Nephron (organoid): ENCODE data around the gene OSBPL5.

Experiments used
- H3K27ac Mint-ChIP-seq, 3 experiments: 2 replicates each; pipeline ENCODE4 v1.8.0; 2020; ENCODE audit warnings: mixed read lengths in 3 of 3, mild to moderate bottlenecking in 2 of 3, moderate library complexity in 1 of 3
- H3K27me3 Mint-ChIP-seq: 2 replicates; pipeline ENCODE4 v1.8.0; 2021; ENCODE audit warnings: low read depth, mild to moderate bottlenecking, moderate library complexity, mixed read lengths
- H3K36me3 Mint-ChIP-seq: 2 replicates; pipeline ENCODE4 v1.8.0; 2020; ENCODE audit warnings: low read depth, mixed read lengths
- H3K4me1 Mint-ChIP-seq: 2 replicates; pipeline ENCODE4 v1.8.0; 2020; ENCODE audit warnings: mixed read lengths
- H3K4me3 Mint-ChIP-seq, 3 experiments: 2 replicates each; pipeline ENCODE4 v1.8.0; 2020; ENCODE audit warnings: mild to moderate bottlenecking in 3 of 3, mixed read lengths in 3 of 3, moderate library complexity in 2 of 3
- H3K9me3 Mint-ChIP-seq: 2 replicates; pipeline ENCODE4 v1.8.0; 2020; ENCODE audit warnings: mixed read lengths
- TF ChIP-seq, protein P1 (sequence below), 3 experiments: fragments of 200-600 bp; sonication (generic); IDR thresholded peaks; one replicate each; pipeline ENCODE4 v1.5.0; 2021; ENCODE audit warnings: antibody characterized with exemption in 3 of 3; ENCODE audit not compliant: unreplicated experiment in 3 of 3

Gene OSBPL5

GRCh38 chr11:3159296-3160190, 5.6 kb downstream of the OSBPL5 start:
- Mint-ChIP-seq H3K9me3 (no peaks in the 10 kb centered on the region), H3K36me3 (no peaks in the 10 kb centered on the region), H3K27ac (no peak overlapping the region), H3K27me3 (no peaks in the 10 kb centered on the region), H3K4me3 (peak overlapping the region; percentile 88), H3K4me1 (peaks cover 70% of the 10 kb centered on the region)
- TF ChIP-seq, protein P1, sequence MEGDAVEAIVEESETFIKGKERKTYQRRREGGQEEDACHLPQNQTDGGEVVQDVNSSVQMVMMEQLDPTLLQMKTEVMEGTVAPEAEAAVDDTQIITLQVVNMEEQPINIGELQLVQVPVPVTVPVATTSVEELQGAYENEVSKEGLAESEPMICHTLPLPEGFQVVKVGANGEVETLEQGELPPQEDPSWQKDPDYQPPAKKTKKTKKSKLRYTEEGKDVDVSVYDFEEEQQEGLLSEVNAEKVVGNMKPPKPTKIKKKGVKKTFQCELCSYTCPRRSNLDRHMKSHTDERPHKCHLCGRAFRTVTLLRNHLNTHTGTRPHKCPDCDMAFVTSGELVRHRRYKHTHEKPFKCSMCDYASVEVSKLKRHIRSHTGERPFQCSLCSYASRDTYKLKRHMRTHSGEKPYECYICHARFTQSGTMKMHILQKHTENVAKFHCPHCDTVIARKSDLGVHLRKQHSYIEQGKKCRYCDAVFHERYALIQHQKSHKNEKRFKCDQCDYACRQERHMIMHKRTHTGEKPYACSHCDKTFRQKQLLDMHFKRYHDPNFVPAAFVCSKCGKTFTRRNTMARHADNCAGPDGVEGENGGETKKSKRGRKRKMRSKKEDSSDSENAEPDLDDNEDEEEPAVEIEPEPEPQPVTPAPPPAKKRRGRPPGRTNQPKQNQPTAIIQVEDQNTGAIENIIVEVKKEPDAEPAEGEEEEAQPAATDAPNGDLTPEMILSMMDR (IDR thresholded peaks at IDR 0.05; ENCODE audit: unreplicated experiment in 3 of 3), result no peak

- TF ChIP-seq, protein P1 (IDR thresholded peaks at IDR 0.05; ENCODE audit: unreplicated experiment in 3 of 3), result no peak
- Mint-ChIP-seq H3K36me3 (no peaks in the 10 kb centered on the region), H3K9me3 (no peaks in the 10 kb centered on the region), H3K27ac (no peak overlapping the region), H3K27me3 (no peaks in the 10 kb centered on the region), H3K4me1 (peaks cover 75% of the 10 kb centered on the region), H3K4me3 (peak overlapping the region; percentile 39 to 76 (median 64))
These were observed 6.3 kb downstream of the OSBPL5 start for GRCh38 chr11:3158821-3159220.

DNA sequence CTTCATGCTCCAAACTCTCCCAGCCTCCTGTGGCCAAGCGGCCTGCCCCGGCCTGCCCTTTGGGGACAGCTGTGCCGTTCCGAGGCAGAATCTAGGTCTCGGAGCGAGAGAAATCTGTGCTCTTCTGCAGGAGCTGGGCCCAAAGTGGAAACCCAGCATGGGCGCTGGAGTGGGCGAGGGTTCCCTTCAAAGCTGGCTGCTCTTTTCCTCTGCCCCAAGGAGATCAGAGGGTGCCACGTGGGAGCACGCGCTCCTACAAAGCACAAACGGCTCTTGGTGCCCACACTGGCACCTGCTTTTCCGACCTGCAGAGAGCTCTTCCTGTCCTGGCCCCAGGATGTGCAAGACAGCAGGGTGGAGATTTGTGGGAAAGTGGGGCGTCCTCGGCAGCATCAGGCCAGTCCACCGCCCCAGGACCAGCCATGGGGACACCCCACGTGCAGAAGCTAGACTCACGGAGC, 6.9 kb downstream of the OSBPL5 start:
- TF ChIP-seq, protein P1 (IDR thresholded peaks at IDR 0.05; ENCODE audit: unreplicated experiment in 3 of 3), result no peak
- Mint-ChIP-seq H3K4me1 (peaks cover 75% of the 10 kb centered on the region), H3K9me3 (no peaks in the 10 kb centered on the region), H3K27me3 (no peaks in the 10 kb centered on the region), H3K27ac (no peak overlapping the region), H3K36me3 (no peaks in the 10 kb centered on the region), H3K4me3 (peak overlapping the region; percentile 39 to 76 (median 64))

GRCh38 chr11:3157381-3158130, 7.6 kb downstream of the OSBPL5 start:
- H3K4me1 Mint-ChIP-seq, result peaks cover 76% of the 10 kb centered on the region
- no peaks in the 10 kb centered on the region for H3K36me3 Mint-ChIP-seq
- no peaks in the 10 kb centered on the region for H3K27me3 Mint-ChIP-seq
- no peak overlapping the region for H3K4me3 Mint-ChIP-seq
- H3K9me3 Mint-ChIP-seq, result no peaks in the 10 kb centered on the region
- TF ChIP-seq, protein P1 (IDR thresholded peaks at IDR 0.05; ENCODE audit: unreplicated experiment in 3 of 3), result no peak
- H3K27ac Mint-ChIP-seq, result peak overlapping the region; percentile 48 to 84 (median 72)

DNA sequence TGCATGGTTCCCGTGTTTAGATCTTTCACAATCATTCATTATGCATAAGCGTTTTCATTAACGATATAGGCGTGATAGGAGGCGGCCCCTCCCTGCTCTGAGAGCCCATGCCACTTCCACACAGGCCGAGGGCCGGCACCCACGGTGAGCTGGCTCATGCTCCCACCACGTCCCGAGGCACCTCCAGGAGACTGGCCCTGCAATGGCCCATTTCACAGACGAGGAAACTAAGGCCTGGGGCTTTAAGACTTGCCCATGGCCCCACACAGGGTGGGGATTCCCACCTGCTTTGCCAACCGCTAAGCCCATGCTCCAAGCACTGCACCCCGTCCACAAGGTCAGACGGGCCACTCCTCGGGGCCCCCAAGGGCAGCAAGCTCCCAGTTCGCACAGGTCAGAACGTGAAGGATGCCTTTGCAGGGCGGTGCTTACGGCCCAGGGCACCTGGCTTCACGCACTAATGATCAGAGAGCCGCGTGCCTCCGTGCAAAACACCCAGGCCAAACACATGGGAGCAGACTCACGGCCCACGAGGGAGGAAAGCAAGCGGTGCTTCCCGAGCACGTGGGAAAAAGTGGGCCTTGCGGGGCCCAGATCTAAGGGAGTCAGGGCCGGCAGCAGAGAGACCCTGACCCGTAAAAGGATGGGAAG, 8.3 kb downstream of the OSBPL5 start:
- TF ChIP-seq, protein P1 (IDR thresholded peaks at IDR 0.05; ENCODE audit: unreplicated experiment in 3 of 3), result no peak
- peaks cover 75% of the 10 kb centered on the region for H3K4me1 Mint-ChIP-seq
- H3K4me3 Mint-ChIP-seq, result peak overlapping the region in 2 of 3 experiments; percentile 46 to 73
- no peaks in the 10 kb centered on the region for H3K36me3 Mint-ChIP-seq
- peak overlapping the region; percentile 82 to 90 (median 84) for H3K27ac Mint-ChIP-seq
- no peaks in the 10 kb centered on the region for H3K9me3 Mint-ChIP-seq
- H3K27me3 Mint-ChIP-seq, result no peaks in the 10 kb centered on the region
